Cardiac fibroblast (primary cell): ENCODE results near the gene PCNX1.
"Not testable (repeated sequence)": the region's sequence is repeated elsewhere in the genome, so short reads cannot be mapped to it uniquely, and the experiment has no call there.

Source experiments
- DNase-seq, 2 donors: peaks; one replicate each; pipeline versions ENCODE4 v3.0.0 to v3.0.0-alpha.2; 2010; ENCODE audit warnings: low read depth in 2 of 2
- H3K4me3 ChIP-seq, 2 donors: replicated peaks in 1 of 2; 1 replicate in 1 of 2; 2 replicates in 1 of 2; pipeline ENCODE4 v1.5.1; 2011; ENCODE audit warnings: low read depth in 2 of 2, low read length in 2 of 2, mild to moderate bottlenecking in 2 of 2, moderate library complexity in 1 of 2
- CTCF ChIP-seq: IDR thresholded peaks from one replicate; pipeline ENCODE4 v1.5.1; 2011; ENCODE audit warnings: low read depth, mild to moderate bottlenecking, low read length, inconsistent platforms

PCNX1 gene

GRCh38 chr14:71056168-71056567, 148.9 kb downstream of the PCNX1 start:
- TF ChIP-seq CTCF: no peak
- no peak for DNase-seq

GRCh38 chr14:71060274-71060673, 153.0 kb downstream of the PCNX1 start:
- no peak overlapping the region for H3K4me3 ChIP-seq

More at GRCh38 chr14:71056168-71056567, 148.9 kb downstream of the PCNX1 start:
- H3K4me3 ChIP-seq: no peak overlapping the region

GRCh38 chr14:71060825-71061455, 153.7 kb downstream of the PCNX1 start:
- H3K4me3 ChIP-seq: no peak overlapping the region
- no peak for TF ChIP-seq CTCF
- DNase-seq: peak; percentile 40 to 47

More at GRCh38 chr14:71060274-71060673, 153.0 kb downstream of the PCNX1 start:
- TF ChIP-seq CTCF: no peak
- peak in 1 of 2 donors; percentile 36 for DNase-seq

GRCh38 chr14:71061458-71061857, 154.2 kb downstream of the PCNX1 start:
- peak; percentile 12 to 59 for DNase-seq
- no peak for TF ChIP-seq CTCF

GRCh38 chr14:71062581-71063303, 155.5 kb downstream of the PCNX1 start:
- DNase-seq: peak in 1 of 2 donors; percentile 63
- no peak for TF ChIP-seq CTCF
- H3K4me3 ChIP-seq: no peak overlapping the region

More at GRCh38 chr14:71061458-71061857, 154.2 kb downstream of the PCNX1 start:
- no peak overlapping the region for H3K4me3 ChIP-seq

GRCh38 chr14:71063351-71063750, 156.1 kb downstream of the PCNX1 start:
- DNase-seq: peak in 1 of 2 donors; percentile 53
- TF ChIP-seq CTCF: no peak
- no peak overlapping the region for H3K4me3 ChIP-seq

- DNase-seq, H3K4me3 ChIP-seq: not testable (repeated sequence)
These were observed 157.5 kb downstream of the PCNX1 start for GRCh38 chr14:71064747-71065146.
